Measurements from ENCODE around the gene KRTAP3-2.

GRCh38 chr17:41009936-41010335 is 10.2 kb upstream of the KRTAP3-2 start:
- TF ChIP-seq POLR2AphosphoS5 (IDR thresholded peaks at IDR 0.05; ENCODE audit: low read depth, low read length) (no peak), FOSL1 (IDR thresholded peaks at IDR 0.05; ENCODE audit: low read depth) (no peak)

All from HCT116 (cell line).